ENCODE data around the gene FAM72D. TPM values are rescaled to one million over a fixed set of nuclear protein-coding genes. Genes with fewer than 3 reads are reported as not detected.
"Not testable (repeated sequence)": the region's sequence is repeated elsewhere in the genome, so short reads cannot be mapped to it uniquely, and the experiment has no call there.

Gene FAM72D
- total RNA-seq, 1 experiment from 2014 or later, result 10.7 TPM

GRCh38 chr1:145058184-145058583, 37.6 kb upstream of the FAM72D start:
- H2AFZ ChIP-seq (ENCODE audit: low read length); H3F3A ChIP-seq (ENCODE audit: low read length, unreplicated experiment); H3K4me3 ChIP-seq (ENCODE audit: low read length); H3K9me3 ChIP-seq (ENCODE audit: low read length); ATAC-seq; H3K36me3 ChIP-seq (ENCODE audit: low read depth, low read length); H4K20me1 ChIP-seq (ENCODE audit: low read length); H3K4me1 ChIP-seq (ENCODE audit: insufficient read depth, low read length); H3K9me2 ChIP-seq (replicated peaks; ENCODE audit: low read length); CTCF ChIA-PET; DNase-seq; H3K27ac ChIP-seq (ENCODE audit: low read length); POLR2A ChIA-PET (ENCODE audit: unreplicated experiment); H3K79me2 ChIP-seq (ENCODE audit: low read length); intact Hi-C loops (cut with micrococcal nuclease); H3K4me2 ChIP-seq (ENCODE audit: low read length); H3K27me3 ChIP-seq (ENCODE audit: low read length); H3K9ac ChIP-seq (ENCODE audit: low read length); BruUV-seq (replicated peaks): not testable (repeated sequence)

DNA sequence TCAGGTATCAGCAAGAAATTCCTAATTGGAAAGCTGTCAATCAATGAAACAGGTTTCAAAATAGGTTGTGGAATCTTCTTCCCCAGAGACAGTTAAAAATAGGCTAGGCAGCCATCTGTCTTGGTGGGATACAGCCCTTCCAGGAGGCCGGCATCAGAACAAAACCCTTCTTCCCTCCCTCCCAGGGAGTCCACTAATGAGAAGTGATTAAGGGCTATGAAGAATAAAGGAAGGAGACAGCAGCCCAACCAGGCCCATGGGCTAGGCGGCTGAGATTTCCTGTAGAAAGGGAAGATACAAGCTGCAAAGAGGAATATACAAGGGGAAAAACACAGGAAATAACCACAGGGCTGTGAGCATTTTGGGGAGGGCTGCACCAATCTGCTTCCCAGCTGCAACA, 32.5 kb upstream of the FAM72D start:
- BruUV-seq (replicated peaks); H3K27me3 ChIP-seq (ENCODE audit: low read length); H4K20me1 ChIP-seq (ENCODE audit: low read length); H3K9me2 ChIP-seq (replicated peaks; ENCODE audit: low read length); intact Hi-C loops (cut with micrococcal nuclease); H2AFZ ChIP-seq (ENCODE audit: low read length); H3F3A ChIP-seq (ENCODE audit: low read length, unreplicated experiment); ATAC-seq; H3K4me3 ChIP-seq (ENCODE audit: low read length); H3K36me3 ChIP-seq (ENCODE audit: low read depth, low read length); H3K27ac ChIP-seq (ENCODE audit: low read length); CTCF ChIA-PET; H3K9ac ChIP-seq (ENCODE audit: low read length); DNase-seq; H3K4me1 ChIP-seq (ENCODE audit: insufficient read depth, low read length); H3K9me3 ChIP-seq (ENCODE audit: low read length); H3K79me2 ChIP-seq (ENCODE audit: low read length); POLR2A ChIA-PET (ENCODE audit: unreplicated experiment); H3K4me2 ChIP-seq (ENCODE audit: low read length): not testable (repeated sequence)

DNA sequence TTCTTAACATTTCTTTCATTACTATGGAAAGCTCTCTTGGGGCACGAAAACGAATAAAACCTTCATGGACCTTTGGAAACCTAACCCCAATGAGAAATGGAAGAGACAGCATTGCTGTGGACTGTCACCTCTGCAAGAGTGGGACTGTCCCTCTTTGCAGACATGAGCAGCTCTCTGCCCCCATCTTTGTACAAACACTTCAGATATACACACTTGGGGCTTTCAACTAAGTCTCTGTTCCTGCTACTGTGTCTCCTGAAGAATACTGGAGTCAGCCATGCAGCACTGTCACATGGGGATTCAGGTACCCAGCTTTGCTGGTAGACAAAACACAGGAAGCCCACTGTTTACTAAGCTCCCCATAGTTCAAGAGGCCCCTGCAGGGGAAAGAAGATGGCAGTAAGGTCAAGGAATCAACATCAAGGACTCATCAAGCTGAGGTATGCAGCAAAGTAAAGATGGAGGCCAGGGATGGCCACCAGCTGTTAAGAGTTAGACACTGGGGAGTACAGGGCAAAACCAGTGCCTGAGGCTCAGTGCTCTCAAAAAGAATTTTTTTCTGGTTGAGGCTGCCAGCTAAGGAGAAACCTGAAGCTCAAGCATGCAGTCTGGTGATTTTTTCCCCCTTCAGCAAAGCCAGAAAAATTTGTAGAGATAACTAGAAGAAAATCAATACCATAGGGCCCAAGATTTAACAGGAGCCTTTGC, 31.7 kb upstream of the FAM72D start:
- H3K27ac ChIP-seq (ENCODE audit: low read length); H3K79me2 ChIP-seq (ENCODE audit: low read length); POLR2A ChIA-PET (ENCODE audit: unreplicated experiment); H3K27me3 ChIP-seq (ENCODE audit: low read length); H4K20me1 ChIP-seq (ENCODE audit: low read length); H3F3A ChIP-seq (ENCODE audit: low read length, unreplicated experiment); H3K9ac ChIP-seq (ENCODE audit: low read length); BruUV-seq (replicated peaks); H2AFZ ChIP-seq (ENCODE audit: low read length); intact Hi-C loops (cut with micrococcal nuclease); H3K36me3 ChIP-seq (ENCODE audit: low read depth, low read length); H3K4me1 ChIP-seq (ENCODE audit: insufficient read depth, low read length); H3K4me2 ChIP-seq (ENCODE audit: low read length); H3K4me3 ChIP-seq (ENCODE audit: low read length); DNase-seq; CTCF ChIA-PET; H3K9me3 ChIP-seq (ENCODE audit: low read length); ATAC-seq; H3K9me2 ChIP-seq (replicated peaks; ENCODE audit: low read length): not testable (repeated sequence)

DNA sequence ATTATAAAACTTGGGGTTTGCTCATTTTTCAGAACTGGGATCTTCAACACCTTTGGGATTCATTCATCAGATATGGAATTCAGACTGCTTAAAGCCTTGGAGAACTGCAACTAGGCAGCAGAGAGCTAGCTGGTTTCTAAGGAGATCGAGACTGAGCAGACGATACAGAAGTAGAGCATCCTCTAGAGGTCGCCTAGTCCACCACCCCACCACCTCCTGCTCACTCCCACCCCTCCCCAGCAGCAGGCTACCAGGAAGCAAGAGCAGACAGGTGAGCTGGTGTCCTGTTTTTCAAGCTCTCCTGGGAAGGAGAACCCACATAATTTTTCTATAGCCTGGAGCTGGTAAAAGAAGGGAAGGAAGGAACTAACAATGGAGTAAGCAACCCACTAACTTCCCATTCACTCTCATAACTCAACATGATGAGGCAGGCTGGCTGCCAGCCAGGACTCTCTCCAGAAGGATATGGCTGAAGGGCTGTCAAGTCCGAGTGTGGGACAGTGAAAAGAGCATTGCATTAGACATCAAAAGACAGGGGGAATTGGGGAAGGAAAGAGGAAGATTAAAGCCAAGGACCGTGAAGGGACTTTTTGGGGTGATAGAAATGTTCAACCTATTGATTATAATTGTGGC, 30.5 kb upstream of the FAM72D start:
- H3K9me3 ChIP-seq (ENCODE audit: low read length); H3K9me2 ChIP-seq (replicated peaks; ENCODE audit: low read length); H3K27me3 ChIP-seq (ENCODE audit: low read length); H3K4me3 ChIP-seq (ENCODE audit: low read length); H2AFZ ChIP-seq (ENCODE audit: low read length); H3K27ac ChIP-seq (ENCODE audit: low read length); H4K20me1 ChIP-seq (ENCODE audit: low read length); H3F3A ChIP-seq (ENCODE audit: low read length, unreplicated experiment); BruUV-seq (replicated peaks); H3K9ac ChIP-seq (ENCODE audit: low read length); intact Hi-C loops (cut with micrococcal nuclease); POLR2A ChIA-PET (ENCODE audit: unreplicated experiment); H3K4me2 ChIP-seq (ENCODE audit: low read length); CTCF ChIA-PET; H3K36me3 ChIP-seq (ENCODE audit: low read depth, low read length); DNase-seq; H3K79me2 ChIP-seq (ENCODE audit: low read length); H3K4me1 ChIP-seq (ENCODE audit: insufficient read depth, low read length): not testable (repeated sequence)
- ATAC-seq, result peak; percentile 89

GRCh38 chr1:145066486-145066885, 29.3 kb upstream of the FAM72D start:
- ATAC-seq; H3K4me1 ChIP-seq (ENCODE audit: insufficient read depth, low read length): not testable (repeated sequence)

DNA sequence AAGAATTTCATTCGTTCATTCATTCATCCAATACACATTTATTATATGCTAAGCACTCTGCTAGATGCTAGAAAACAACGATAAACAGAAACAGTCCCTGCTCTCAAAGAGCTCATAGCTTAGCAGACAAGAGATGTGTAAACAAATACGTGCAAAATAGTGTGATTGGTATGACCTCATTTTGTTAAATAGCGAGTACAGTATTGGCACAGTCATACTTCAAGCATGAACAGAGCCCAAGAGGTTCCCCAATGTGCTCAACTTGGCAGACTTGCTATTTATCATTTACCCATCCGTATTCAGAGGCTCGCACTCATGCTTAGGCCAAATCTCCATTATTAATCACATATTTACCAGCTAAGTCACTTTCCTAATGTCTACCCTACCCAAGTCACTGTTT, 24.2 kb upstream of the FAM72D start:
- H3K36me3 ChIP-seq (ENCODE audit: low read depth, low read length); H2AFZ ChIP-seq (ENCODE audit: low read length); H3K9ac ChIP-seq (ENCODE audit: low read length); ATAC-seq; H3K4me2 ChIP-seq (ENCODE audit: low read length); CTCF ChIA-PET; H3K9me2 ChIP-seq (replicated peaks; ENCODE audit: low read length); H3K79me2 ChIP-seq (ENCODE audit: low read length); H3F3A ChIP-seq (ENCODE audit: low read length, unreplicated experiment); POLR2A ChIA-PET (ENCODE audit: unreplicated experiment); H3K4me3 ChIP-seq (ENCODE audit: low read length); H3K4me1 ChIP-seq (ENCODE audit: insufficient read depth, low read length); H3K9me3 ChIP-seq (ENCODE audit: low read length); H3K27me3 ChIP-seq (ENCODE audit: low read length); intact Hi-C loops (cut with micrococcal nuclease); DNase-seq; H4K20me1 ChIP-seq (ENCODE audit: low read length); H3K27ac ChIP-seq (ENCODE audit: low read length); BruUV-seq (replicated peaks): not testable (repeated sequence)

More at GRCh38 chr1:145066486-145066885, 29.3 kb upstream of the FAM72D start:
- H3K79me2 ChIP-seq (ENCODE audit: low read length); H3K27me3 ChIP-seq (ENCODE audit: low read length); H3K36me3 ChIP-seq (ENCODE audit: low read depth, low read length); H3K9me3 ChIP-seq (ENCODE audit: low read length); H3K9ac ChIP-seq (ENCODE audit: low read length); H3K27ac ChIP-seq (ENCODE audit: low read length); H3F3A ChIP-seq (ENCODE audit: low read length, unreplicated experiment); CTCF ChIA-PET; H3K4me3 ChIP-seq (ENCODE audit: low read length); H4K20me1 ChIP-seq (ENCODE audit: low read length); intact Hi-C loops (cut with micrococcal nuclease); BruUV-seq (replicated peaks); DNase-seq; H3K4me2 ChIP-seq (ENCODE audit: low read length); H3K9me2 ChIP-seq (replicated peaks; ENCODE audit: low read length); POLR2A ChIA-PET (ENCODE audit: unreplicated experiment); H2AFZ ChIP-seq (ENCODE audit: low read length): not testable (repeated sequence)
